HG03045 (cell line): ENCODE measurements around the gene APEX2.
"Not testable (repeated sequence)": the region's sequence is repeated elsewhere in the genome, so short reads cannot be mapped to it uniquely, and the experiment has no call there.

Experiments used
- ATAC-seq: cut with Tn5 transposase; IDR thresholded peaks from one replicate; pipeline ENCODE4 v1.9.1; 2021; ENCODE audit warnings: mild to moderate bottlenecking, moderate library complexity; ENCODE audit not compliant: unreplicated experiment

Gene APEX2, protein sequence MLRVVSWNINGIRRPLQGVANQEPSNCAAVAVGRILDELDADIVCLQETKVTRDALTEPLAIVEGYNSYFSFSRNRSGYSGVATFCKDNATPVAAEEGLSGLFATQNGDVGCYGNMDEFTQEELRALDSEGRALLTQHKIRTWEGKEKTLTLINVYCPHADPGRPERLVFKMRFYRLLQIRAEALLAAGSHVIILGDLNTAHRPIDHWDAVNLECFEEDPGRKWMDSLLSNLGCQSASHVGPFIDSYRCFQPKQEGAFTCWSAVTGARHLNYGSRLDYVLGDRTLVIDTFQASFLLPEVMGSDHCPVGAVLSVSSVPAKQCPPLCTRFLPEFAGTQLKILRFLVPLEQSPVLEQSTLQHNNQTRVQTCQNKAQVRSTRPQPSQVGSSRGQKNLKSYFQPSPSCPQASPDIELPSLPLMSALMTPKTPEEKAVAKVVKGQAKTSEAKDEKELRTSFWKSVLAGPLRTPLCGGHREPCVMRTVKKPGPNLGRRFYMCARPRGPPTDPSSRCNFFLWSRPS

DNA sequence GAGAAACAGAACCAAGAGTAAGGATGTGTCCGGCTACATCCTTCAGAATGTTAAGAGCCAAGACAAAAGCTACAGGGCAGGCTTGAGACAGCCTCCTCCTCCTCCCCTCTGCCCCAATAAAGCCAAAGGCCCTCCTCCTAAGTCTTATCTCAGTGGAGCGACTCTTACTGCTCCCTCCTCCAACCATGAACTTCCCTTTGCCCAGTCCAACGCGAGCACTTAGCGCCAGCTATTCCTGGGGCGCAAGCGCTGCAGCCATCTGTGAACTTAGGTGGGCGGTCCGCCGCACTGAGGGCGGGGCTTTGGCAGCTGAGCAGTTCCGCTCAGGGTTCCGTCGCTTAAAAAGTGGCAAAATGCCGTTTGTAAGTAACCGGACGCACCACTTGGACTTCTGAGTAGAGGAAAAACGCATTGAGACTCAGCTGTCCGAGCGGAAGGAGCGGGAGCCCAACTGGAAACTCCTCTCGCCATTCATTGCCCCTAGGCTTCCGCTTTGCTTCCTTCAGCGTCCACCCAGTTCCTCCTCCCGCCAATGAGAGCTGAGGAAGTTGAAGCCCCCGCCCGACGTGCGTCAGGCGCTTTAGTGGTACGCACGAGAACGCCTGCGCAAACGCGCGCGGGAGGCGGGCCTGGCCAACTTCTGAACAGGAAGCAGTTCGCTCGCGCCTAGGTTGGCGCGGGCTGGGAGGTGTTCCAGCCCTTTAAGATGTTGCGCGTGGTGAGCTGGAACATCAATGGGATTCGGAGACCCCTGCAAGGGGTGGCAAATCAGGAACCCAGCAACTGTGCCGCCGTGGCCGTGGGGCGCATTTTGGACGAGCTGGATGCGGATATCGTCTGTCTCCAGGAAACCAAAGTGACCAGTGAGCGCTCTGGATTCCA is at the start of gene APEX2:
Gene APEX2, plus strand, starts transcription at position 647 of the 882 bp plus-strand sequence. Its CDS starts 60 bp downstream, at position 707.
- ATAC-seq: peak; percentile 96

DNA sequence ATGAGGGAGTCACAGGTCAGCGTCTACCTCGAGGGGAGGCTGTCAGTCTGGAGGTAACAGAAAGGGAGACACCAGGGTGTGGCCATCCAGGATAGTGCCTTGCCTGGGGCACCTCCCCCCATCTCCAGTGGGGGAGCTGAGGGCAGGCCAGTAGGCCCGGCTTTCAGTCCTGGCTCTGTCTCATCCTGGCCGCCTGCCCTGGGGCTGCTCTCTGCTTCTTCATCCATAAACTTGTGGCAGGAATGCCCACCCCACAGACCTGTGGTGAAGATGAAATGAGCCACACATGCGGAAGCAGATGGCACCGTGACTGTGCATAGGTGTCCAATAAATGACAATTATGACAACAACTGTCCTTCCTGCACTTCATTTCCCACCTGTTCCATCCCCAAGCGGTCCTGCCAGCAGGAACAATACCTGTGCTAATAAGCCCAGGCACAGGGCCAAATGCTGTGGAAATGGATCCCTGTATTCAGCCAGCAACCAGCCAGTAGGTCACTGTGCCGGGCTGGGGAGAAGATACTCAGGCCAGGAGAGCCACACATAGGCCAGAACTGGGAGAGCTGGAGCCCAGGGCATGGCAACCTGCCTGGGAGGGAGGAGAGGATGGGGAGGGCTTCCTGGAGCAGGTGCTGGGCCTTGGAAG is 49.3 kb upstream of the APEX2 start:
- no peak for ATAC-seq

DNA sequence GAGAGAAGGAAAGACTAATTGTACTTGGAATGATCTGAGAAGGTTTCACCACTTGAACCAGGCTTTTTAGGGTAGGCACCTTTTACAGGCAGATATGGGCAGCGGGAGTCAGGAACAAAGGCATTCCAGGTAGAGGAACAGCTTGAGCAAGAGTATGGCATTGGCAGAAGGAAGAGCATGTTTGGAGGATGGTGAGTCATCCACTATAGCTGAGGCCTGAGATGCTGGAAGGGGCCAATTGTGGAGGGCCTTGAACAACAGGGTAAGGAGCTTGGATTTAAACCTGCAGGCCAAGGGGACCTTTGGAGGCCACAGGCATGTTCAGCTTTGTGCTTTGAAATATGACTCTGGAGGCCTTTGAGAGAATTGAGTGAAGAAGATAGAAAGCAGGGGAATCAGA is 38.4 kb upstream of the APEX2 start:
- no peak for ATAC-seq

DNA sequence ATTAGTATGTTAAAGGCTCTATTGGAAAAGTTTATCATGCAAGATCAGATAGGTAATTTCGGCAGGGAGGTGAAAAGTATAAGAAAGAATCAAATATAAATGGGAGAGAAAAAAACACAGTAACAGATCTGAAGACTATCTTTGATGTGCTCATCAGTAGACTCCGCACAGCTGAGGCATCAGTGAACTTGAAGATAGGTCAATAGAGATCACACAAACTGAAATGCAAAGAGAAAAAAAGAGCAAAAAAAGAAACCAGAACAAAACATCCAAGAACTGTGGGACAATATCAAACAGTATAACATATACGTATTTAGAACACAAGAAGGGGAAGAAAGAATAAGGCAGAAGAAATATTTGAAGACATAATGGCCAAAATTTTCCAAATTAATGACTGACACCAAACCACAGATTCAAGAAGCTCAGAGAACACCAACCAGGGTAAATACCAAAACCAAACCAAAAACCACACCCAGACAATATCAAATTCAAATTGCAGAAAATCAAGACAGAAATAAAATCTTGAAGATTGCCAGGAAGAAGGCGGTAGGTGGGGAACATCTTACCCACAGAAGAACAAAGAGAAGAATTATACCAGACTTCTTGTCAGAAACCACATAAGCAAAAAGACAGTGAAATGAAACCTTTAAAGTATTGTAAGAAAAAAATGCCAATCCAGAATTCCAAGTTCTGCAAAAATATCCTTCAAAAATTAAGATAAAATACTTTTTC is 35.2 kb upstream of the APEX2 start:
- no peak for ATAC-seq

DNA sequence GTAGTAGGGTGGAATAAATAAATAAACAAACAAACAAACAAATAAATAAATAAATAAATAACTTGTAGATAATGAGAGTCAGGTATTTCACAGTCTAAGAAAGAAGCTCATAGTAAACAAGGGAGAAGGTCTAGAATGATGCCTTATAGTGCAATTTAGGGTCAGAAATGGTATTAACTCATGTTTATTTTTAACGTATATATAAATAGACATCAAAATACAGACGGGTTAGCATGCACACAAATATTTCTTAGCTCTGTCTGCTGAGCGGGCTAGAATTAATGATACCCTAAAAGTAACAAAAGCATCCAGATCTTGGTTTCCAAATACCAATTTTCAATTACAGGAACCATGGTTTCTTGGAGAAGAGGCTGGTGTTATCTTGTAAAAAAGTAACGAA is 22.8 kb upstream of the APEX2 start:
- ATAC-seq: no peak

DNA sequence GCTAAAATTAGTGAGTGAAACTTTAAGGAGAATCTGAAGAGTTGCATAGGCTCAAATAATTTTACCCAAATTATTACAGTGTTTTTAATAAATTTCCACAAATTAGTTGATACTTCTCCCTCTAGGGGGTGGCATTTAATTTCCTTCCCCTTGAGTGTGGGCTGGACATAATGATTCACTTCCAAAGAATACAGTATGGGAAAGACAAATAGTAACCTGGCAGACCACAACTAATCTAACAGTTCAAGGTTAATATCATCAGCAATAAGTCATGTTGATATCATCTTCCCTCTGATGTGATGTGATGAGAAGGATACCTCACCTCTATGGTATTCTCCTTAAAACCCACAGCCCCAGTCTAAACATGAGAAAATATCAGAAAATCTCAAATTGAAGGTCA is 21.7 kb upstream of the APEX2 start:
- no peak for ATAC-seq

DNA sequence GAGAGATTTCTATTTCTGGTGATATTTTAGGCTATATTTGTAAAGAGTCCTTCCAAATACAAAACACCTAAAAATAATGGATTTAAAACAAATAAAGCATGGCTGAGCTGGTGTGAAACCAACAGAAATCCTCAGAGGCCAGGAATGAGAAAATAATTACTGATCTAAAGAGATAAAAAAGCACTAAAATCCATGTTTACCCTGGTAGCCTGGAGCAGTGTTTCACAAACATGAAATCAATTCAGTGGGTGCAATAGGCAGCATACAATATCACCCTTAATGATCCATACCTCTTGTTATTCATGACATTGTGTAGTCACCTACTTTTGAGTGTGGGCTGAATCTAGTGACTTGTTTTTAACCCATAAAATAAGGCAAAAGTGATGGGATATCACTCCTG is 20.7 kb upstream of the APEX2 start:
- no peak for ATAC-seq

DNA sequence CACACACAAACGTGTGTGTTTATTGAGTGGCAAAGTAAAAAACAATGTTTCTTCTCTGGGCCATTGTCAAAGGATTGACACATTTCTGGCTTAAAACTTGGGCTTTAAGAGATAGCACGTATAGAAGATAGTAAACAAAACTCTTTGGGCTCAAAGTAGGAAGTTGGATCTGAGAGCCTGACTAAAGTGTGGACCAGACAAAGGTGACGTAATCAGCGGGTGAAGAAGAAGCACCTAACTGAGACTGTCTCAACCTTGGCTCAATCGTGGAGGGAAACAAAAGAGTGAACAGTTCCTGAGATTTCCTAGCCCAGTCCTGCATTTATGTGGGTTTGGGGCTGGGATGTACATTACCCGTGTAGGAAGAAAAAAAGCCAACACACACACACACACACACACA is 19.8 kb upstream of the APEX2 start:
- no peak for ATAC-seq

DNA sequence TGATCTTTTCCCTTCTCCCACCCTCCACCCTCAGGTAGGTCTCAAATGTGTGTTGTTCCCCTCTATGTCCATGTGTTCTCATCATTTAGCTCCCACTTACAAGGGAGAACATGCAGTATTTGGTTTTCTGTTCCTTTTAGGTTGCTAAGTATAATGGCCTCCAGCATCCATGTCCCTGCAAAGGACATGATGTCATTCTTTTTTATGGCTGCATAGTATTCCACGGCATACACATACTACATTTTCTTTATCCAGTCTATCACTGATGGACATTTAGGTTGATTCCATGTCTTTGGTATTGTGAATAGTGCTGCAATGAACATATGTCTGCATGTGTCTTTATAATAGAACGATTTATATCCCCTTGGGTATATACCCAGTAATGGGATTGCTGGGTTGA is 16.9 kb upstream of the APEX2 start:
- not testable (repeated sequence) for ATAC-seq

DNA sequence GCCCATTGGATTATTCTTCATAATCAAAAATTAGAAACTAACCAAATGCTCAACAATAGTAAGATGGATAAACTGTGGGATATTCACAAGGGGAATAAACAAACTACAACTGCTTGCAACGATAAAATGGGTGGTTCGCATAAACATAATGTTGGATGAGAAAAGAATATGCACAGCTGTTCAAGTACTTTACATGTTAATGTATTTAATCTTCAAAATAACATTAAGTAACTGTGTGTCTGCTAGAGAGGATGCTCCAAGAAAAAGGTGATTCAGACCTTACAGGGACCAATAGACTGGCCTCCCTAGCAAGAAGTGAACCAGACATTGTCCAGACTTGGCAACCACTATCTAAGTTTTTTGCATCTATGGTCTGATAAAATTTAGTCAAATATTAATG is 8.5 kb upstream of the APEX2 start:
- no peak for ATAC-seq

DNA sequence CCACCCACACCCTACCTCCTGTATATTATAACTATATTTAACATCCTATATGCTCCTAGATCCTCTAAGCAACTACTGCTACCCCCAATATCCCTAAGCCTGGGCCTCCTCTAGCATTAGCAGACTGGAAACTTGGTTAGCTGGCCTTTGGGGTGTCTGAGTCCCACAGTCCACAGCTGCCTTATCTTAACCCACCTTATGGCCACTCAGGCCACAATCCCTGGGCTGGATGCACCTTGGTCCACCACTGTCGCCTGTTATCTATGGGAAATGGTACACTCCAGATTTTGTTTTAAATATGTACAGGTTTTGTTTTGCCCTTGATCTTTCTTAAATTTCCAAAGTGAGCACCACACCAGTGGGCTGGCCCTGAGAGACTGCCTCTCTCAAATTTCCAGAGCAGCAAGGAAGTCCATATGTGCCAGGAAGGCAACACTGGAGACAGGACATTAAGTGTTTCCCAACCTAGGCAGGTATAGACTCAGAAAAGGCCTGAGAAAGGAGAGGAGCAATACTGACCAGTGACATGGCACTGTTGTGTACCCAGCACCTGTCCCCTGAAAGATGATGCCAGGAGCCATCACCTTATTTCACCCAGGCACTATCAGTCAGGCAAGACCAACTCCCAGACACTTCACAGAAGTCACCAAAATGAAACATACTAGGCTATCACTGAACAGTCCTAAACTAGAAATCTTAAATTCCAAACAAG is 7.1 kb upstream of the APEX2 start:
- no peak for ATAC-seq

DNA sequence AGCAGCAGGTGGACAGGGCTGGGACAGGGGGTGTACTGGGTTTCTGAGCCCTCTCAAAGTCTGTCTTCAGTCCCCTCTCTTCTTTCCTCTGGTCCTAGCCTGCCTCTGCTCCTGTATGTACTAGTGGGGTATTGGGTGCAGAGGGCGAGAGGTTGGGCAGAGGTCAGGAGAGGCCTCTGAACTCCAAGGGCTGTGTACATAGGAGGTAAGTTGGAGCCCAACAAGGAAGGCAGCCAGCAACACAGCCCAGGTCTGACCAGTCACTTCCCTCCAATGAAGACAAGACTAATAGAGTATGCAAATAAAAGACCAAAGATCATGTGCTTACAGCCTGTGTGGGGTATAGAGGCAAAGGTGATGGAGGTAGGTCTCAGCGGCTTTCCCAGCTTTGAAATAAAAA is 6.1 kb upstream of the APEX2 start, which contains the start of gene PFKFB1:
Gene PFKFB1, minus strand, starts transcription at position 90 of the 400 bp plus-strand sequence. CDS start 181 bp downstream, outside the sequence.
- ATAC-seq: no peak

DNA sequence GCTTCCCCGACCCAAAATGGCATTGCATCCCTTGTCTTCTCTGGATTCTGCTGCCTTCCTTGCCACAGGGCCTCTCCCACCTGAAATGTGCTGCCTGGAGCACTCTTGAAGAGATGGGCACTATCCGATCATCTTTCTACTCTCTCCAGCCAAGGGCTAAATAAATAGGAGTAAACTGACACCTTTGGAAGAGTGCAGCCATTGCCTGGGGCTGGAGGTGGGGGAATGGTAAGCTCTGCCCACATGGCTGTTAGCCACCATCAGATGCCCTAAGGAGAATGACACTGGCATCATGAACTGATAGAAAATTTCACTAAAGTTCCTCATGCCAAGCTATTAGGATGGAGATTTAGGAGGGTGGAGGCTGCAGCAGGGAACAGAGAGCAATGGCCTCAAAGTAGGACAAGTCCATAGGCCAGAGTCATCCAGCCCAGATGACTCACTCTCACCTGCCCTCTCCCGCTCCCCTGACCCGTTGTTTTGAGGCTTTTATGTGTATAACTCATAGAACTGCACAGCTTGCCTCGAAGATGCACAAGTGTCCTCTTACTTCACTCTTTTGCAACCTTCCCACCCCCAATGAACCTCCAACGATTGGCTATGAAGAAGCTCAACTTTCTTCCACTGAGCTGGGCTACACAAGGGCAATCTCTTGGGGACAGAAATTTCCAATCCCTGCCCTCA is 5.4 kb upstream of the APEX2 start:
- ATAC-seq: no peak

DNA sequence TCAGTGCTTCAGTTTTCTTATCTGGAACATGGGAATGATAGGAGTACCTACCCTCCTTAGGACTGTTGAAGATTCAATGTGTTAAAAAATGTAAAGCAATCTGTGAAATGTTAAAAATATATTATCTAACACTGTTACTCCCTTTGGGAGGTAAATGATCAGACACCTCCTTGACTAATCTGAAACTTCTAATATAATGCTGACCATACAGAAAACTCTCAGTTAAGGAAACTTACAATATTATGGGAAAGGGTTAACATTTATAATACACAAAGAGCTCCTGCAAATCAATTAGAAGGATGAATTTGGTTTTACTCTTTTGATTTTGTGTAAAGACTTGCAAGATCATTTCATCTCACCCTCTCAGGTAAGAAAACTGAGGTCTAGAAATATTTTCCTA is 4.5 kb upstream of the APEX2 start:
- no peak for ATAC-seq

DNA sequence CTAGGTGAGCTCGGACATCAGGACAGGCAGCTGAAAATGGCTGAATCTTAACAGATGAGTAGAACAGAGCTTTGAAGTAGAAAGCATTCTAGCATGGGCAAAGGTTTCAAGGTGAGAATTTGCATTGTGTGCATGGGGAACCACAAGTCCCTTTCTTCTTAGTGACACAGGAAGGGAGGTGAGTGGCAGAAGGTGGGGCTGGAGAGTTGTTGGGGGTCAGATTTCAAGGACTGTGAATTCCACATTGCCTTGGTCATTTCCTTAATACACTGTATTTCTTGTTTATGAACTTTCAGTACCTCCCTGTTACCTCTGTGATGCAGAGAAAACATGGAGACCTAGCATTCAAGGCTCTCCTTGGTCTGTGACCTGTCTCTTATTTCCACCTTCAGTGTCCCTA is 4.1 kb downstream of the APEX2 start:
- no peak for ATAC-seq

DNA sequence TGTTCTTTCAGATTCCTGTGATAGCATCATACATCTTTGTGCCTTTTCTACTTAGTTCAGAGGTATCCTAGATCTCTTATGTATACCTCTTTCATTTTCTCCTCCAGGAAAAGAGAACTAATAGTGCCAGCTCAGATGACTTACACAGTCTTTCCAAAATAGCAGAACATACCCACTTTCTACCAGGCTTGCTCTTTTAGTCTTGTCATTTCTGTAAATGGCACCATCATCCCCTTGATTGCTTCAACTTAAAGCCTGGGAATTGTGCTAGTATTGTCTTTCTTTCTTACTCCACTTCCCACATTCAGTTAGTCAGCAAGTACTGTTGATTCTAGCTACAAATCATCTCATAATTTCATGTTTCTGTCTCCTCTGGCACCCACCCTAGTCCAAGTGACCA is 5.1 kb downstream of the APEX2 start:
- no peak for ATAC-seq

DNA sequence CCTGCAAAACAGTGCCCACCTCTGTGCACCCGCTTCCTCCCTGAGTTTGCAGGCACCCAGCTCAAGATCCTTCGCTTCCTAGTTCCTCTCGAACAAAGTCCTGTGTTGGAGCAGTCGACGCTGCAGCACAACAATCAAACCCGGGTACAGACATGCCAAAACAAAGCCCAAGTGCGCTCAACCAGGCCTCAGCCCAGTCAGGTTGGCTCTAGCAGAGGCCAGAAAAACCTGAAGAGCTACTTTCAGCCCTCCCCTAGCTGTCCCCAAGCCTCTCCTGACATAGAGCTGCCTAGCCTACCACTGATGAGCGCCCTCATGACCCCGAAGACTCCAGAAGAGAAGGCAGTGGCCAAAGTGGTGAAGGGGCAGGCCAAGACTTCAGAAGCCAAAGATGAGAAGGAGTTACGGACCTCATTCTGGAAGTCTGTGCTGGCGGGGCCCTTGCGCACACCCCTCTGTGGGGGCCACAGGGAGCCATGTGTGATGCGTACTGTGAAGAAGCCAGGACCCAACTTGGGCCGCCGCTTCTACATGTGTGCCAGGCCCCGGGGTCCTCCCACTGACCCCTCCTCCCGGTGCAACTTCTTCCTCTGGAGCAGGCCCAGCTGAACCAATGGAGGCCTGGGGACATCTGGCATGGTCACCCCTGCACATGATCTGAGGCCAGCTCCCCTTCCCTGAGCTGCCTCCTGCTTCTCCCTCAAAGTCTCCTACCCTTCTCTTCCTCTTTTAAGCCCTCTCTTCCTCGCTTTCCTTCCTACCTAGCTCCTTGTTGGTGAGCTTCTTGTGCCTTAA is 6.9 kb downstream of the APEX2 start:
- no peak for ATAC-seq

DNA sequence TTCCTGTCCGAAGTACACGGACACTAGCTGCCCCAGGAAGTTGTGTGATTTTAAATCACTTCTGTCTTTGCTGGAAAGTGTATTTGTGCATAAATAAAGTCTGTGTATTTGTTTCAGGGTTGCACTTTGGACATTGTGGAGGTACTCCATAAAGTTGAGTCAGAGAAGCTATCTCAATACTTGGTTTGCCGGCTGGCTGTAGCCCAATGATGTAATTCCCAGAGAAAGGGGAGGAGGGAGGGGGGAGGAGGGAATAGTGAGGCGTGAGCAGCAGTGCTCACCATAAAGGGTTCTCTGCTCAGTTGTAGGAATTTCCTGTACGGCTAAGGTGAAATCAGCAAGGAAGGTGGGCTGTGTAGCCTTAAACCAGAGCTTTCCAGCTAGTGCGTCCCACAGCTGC is 7.5 kb downstream of the APEX2 start:
- ATAC-seq: no peak
